ENCODE measurements around the gene CYP2B6.

The CYP2B6 gene
- long read RNA-seq: 0 reads

DNA sequence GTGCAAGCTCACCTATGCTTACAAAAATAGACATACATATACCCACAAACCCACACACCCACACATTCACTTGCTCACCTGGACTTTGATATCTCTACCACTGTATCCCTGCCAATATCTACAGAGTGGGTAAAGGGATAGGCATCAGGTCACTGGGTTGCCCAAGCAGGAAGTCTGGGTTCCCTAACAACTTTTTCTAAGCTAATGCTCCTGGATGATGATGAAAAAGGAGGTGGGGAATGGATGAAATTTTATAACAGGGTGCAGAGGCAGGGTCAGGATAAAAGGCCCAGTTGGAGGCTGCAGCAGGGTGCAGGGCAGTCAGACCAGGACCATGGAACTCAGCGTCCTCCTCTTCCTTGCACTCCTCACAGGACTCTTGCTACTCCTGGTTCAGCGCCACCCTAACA is at the start of gene CYP2B6:
Gene CYP2B6 (plus strand): TSS at position 311 of the 410 bp plus-strand sequence. CDS start 24 bp downstream, at position 335.
- Histone ChIP-seq H3K27me3 (ENCODE audit: insufficient read depth, poor library complexity, severe bottlenecking) (no peaks in the 10 kb centered on the region), H3K4me3 (replicated peaks; ENCODE audit: insufficient read depth, low read length) (no peak within 1 kb of the TSS), H3K27ac (replicated peaks) (no peak within 1 kb of the TSS)
- no peak for TF ChIP-seq SPI1 (IDR thresholded peaks at IDR 0.05; ENCODE audit: borderline replicate concordance, low read depth)
- TF ChIP-seq, protein P1, sequence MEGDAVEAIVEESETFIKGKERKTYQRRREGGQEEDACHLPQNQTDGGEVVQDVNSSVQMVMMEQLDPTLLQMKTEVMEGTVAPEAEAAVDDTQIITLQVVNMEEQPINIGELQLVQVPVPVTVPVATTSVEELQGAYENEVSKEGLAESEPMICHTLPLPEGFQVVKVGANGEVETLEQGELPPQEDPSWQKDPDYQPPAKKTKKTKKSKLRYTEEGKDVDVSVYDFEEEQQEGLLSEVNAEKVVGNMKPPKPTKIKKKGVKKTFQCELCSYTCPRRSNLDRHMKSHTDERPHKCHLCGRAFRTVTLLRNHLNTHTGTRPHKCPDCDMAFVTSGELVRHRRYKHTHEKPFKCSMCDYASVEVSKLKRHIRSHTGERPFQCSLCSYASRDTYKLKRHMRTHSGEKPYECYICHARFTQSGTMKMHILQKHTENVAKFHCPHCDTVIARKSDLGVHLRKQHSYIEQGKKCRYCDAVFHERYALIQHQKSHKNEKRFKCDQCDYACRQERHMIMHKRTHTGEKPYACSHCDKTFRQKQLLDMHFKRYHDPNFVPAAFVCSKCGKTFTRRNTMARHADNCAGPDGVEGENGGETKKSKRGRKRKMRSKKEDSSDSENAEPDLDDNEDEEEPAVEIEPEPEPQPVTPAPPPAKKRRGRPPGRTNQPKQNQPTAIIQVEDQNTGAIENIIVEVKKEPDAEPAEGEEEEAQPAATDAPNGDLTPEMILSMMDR (IDR thresholded peaks at IDR 0.05; ENCODE audit: insufficient read depth, low read length): no peak
- TF ChIP-seq, protein P2, sequence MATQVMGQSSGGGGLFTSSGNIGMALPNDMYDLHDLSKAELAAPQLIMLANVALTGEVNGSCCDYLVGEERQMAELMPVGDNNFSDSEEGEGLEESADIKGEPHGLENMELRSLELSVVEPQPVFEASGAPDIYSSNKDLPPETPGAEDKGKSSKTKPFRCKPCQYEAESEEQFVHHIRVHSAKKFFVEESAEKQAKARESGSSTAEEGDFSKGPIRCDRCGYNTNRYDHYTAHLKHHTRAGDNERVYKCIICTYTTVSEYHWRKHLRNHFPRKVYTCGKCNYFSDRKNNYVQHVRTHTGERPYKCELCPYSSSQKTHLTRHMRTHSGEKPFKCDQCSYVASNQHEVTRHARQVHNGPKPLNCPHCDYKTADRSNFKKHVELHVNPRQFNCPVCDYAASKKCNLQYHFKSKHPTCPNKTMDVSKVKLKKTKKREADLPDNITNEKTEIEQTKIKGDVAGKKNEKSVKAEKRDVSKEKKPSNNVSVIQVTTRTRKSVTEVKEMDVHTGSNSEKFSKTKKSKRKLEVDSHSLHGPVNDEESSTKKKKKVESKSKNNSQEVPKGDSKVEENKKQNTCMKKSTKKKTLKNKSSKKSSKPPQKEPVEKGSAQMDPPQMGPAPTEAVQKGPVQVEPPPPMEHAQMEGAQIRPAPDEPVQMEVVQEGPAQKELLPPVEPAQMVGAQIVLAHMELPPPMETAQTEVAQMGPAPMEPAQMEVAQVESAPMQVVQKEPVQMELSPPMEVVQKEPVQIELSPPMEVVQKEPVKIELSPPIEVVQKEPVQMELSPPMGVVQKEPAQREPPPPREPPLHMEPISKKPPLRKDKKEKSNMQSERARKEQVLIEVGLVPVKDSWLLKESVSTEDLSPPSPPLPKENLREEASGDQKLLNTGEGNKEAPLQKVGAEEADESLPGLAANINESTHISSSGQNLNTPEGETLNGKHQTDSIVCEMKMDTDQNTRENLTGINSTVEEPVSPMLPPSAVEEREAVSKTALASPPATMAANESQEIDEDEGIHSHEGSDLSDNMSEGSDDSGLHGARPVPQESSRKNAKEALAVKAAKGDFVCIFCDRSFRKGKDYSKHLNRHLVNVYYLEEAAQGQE (IDR thresholded peaks at IDR 0.05; ENCODE audit: insufficient replicate concordance, low read depth): no peak
- no peak for TF ChIP-seq GABPA (IDR thresholded peaks at IDR 0.05; ENCODE audit: low read depth)
- TF ChIP-seq POLR2AphosphoS5 (IDR thresholded peaks at IDR 0.05; ENCODE audit: low read depth): no peak
- DNase-seq (ENCODE audit: low read depth in 1 of 2, low spot score in 1 of 2): no peak

DNA sequence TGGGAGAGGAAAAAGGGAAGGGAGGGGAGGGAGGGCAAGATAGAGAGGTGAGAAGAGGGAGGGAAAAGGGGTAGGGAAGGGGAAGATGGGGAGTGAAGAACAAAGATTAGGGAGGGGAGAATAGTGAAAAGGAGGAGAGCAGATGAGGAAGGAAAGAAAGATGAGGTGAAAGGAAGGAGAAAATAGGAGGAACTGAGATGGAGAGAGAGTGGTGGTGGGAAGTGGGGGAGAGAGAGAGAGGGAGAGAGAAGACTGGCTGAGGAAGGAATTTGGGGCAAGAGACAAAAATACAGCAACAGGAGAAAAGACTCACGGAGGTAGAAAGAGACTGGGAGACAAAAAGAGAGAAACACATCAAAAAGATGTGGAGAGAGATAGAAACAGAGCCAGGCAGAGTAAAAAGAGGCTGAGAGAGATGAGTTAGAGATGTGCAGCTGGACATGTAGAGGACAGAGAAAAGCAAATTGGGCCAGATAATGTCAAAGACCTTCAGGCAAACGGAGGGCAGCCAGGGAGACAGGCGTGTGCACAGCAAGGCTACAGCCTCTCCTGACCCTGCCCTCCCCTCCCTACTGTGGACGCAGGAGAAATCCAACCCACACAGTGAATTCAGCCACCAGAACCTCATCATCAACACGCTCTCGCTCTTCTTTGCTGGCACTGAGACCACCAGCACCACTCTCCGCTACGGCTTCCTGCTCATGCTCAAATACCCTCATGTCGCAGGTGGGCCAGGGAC is 49.4 kb upstream of the CYP2B6 start:
- TF ChIP-seq, protein P1 (IDR thresholded peaks at IDR 0.05; ENCODE audit: insufficient read depth, low read length): no peak
- TF ChIP-seq, protein P2 (IDR thresholded peaks at IDR 0.05; ENCODE audit: insufficient replicate concordance, low read depth): no peak
- TF ChIP-seq GABPA (IDR thresholded peaks at IDR 0.05; ENCODE audit: low read depth) (no peak), SPI1 (IDR thresholded peaks at IDR 0.05; ENCODE audit: borderline replicate concordance, low read depth) (no peak), POLR2AphosphoS5 (IDR thresholded peaks at IDR 0.05; ENCODE audit: low read depth) (no peak)
- Histone ChIP-seq H3K27ac (replicated peaks) (no peak overlapping the region), H3K27me3 (ENCODE audit: insufficient read depth, poor library complexity, severe bottlenecking) (peaks cover 2% of the 10 kb centered on the region), H3K4me3 (replicated peaks; ENCODE audit: insufficient read depth, low read length) (no peak overlapping the region)
- no peak for DNase-seq (ENCODE audit: low read depth in 1 of 2, low spot score in 1 of 2)

DNA sequence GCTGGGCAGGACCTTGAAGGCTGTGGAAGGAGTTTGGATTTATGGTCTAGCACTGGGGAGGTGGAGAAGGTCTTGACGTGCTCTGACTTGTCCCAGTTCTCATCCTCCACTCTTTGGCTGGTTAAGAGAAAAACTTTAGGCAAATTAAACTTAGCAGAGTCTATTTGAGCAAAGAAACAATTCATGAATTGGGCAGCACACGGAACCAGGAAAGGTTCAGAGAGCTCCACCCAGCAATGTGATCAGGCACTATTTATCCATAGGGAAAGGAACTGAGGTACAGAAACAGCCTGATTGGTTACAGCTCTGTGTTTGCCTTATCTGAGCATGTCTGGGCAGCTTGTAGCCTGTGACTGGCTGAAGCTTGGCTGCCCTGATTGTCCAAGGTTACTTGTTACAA is 45.4 kb upstream of the CYP2B6 start:
- Histone ChIP-seq H3K27ac (replicated peaks) (no peak overlapping the region), H3K27me3 (ENCODE audit: insufficient read depth, poor library complexity, severe bottlenecking) (peaks cover 2% of the 10 kb centered on the region), H3K4me3 (replicated peaks; ENCODE audit: insufficient read depth, low read length) (no peak overlapping the region)
- TF ChIP-seq GABPA (IDR thresholded peaks at IDR 0.05; ENCODE audit: low read depth): no peak
- TF ChIP-seq, protein P1 (IDR thresholded peaks at IDR 0.05; ENCODE audit: insufficient read depth, low read length): no peak
- TF ChIP-seq, protein P2 (IDR thresholded peaks at IDR 0.05; ENCODE audit: insufficient replicate concordance, low read depth): no peak
- no peak for TF ChIP-seq SPI1 (IDR thresholded peaks at IDR 0.05; ENCODE audit: borderline replicate concordance, low read depth)
- TF ChIP-seq POLR2AphosphoS5 (IDR thresholded peaks at IDR 0.05; ENCODE audit: low read depth): no peak
- DNase-seq (ENCODE audit: low read depth in 1 of 2, low spot score in 1 of 2): no peak

Data from HL-60 (cell line).